Adrenal gland (tissue), 5 donors: Measurements from ENCODE around the gene ENAH.

Experiments
- POLR2A ChIP-seq, 2 donors: fragments of 450-650 bp; IDR thresholded peaks; one replicate each; pipeline ENCODE4 v1.6.1; 2017; ENCODE audit warnings: antibody characterized with exemption in 2 of 2, mild to moderate bottlenecking in 2 of 2, moderate library complexity in 1 of 2
- TF ChIP-seq, protein P1 (sequence below), 6 experiments: fragments of 450-650 bp in 4 of 6; fragments of 200-600 bp in 2 of 6; sonication (generic) in 1 of 6; IDR thresholded peaks; 1 replicate in 5 of 6; 2 replicates in 1 of 6; pipeline versions ENCODE4 v1.5.1 to v1.8.0; 2016 to 2021; ENCODE audit warnings: antibody characterized with exemption in 6 of 6, mild to moderate bottlenecking in 2 of 6, moderate library complexity in 1 of 6
- donor health status: DM: no; HTN: no; CAD: no.

DNA sequence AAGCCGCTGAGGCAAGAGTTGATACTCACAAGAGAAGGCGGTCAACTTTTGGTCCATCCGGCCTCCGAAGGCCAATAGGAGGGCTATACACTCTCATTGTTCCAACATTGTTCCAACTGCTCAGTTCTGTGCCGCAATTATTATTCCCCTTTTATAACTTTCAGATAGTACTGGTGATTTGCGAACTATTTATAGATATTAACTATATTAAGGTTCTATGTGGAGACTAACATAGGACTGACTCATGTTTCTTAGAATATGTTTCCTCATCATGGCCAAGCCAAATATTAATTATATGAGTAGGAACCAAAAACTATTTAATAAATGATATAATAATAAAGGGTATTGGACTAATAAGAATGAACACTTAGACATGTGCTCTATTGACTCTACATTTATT lies 128.4 kb downstream of the ENAH start:
- TF ChIP-seq, protein P1, sequence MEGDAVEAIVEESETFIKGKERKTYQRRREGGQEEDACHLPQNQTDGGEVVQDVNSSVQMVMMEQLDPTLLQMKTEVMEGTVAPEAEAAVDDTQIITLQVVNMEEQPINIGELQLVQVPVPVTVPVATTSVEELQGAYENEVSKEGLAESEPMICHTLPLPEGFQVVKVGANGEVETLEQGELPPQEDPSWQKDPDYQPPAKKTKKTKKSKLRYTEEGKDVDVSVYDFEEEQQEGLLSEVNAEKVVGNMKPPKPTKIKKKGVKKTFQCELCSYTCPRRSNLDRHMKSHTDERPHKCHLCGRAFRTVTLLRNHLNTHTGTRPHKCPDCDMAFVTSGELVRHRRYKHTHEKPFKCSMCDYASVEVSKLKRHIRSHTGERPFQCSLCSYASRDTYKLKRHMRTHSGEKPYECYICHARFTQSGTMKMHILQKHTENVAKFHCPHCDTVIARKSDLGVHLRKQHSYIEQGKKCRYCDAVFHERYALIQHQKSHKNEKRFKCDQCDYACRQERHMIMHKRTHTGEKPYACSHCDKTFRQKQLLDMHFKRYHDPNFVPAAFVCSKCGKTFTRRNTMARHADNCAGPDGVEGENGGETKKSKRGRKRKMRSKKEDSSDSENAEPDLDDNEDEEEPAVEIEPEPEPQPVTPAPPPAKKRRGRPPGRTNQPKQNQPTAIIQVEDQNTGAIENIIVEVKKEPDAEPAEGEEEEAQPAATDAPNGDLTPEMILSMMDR (IDR thresholded peaks at IDR 0.05): no peak
- no peak for TF ChIP-seq POLR2A (IDR thresholded peaks at IDR 0.05)
